Measurements from ENCODE around the gene CELA2B. TPM values are rescaled to one million over a fixed set of nuclear protein-coding genes. Genes with fewer than 3 reads are reported as not detected.
"Not testable (repeated sequence)": the region's sequence is repeated elsewhere in the genome, so short reads cannot be mapped to it uniquely, and the experiment has no call there.

Gene CELA2B
- total RNA-seq, 4 donors from 2014 or later = not detected

DNA sequence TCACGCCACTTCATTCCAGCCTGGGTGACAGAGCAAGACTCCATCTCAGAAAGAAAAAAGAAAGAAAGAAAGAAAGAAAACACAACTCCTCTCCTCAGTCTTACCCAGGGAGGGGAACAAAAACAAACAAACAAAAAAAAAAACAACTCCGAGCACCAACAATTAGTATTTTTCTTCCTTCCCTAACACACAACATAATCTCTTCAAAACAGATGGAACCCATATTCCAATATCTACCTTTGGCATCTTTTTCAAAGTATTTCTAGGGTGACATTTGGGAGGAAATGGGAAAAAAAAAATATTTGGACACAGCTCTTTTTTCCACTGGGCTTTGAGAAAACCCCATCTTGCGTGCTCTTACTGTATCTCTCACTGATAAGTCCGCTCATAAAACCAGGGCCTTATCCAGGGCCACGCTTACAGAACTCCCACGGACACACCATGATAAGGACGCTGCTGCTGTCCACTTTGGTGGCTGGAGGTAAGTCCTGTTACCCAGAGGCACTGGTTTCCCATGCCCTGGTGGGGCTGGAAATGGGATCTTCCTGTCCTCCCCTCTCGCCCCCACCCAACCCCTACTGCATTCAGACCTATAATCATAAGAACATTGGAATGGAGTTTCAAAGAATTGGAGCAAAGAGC is 19.5 kb upstream of the CELA2B start, which contains the start of gene CELA2A:
Gene CELA2A (plus strand): TSS at position 420 of the 642 bp plus-strand sequence. CDS start 22 bp downstream, at position 442.
- DNase-seq (no peak), ATAC-seq (no peak)
- TF ChIP-seq, protein P1, sequence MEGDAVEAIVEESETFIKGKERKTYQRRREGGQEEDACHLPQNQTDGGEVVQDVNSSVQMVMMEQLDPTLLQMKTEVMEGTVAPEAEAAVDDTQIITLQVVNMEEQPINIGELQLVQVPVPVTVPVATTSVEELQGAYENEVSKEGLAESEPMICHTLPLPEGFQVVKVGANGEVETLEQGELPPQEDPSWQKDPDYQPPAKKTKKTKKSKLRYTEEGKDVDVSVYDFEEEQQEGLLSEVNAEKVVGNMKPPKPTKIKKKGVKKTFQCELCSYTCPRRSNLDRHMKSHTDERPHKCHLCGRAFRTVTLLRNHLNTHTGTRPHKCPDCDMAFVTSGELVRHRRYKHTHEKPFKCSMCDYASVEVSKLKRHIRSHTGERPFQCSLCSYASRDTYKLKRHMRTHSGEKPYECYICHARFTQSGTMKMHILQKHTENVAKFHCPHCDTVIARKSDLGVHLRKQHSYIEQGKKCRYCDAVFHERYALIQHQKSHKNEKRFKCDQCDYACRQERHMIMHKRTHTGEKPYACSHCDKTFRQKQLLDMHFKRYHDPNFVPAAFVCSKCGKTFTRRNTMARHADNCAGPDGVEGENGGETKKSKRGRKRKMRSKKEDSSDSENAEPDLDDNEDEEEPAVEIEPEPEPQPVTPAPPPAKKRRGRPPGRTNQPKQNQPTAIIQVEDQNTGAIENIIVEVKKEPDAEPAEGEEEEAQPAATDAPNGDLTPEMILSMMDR (IDR thresholded peaks at IDR 0.05 in 4 of 5, conservative IDR thresholded peaks at IDR 0.05 in 1 of 5) = no peak
- no peak for TF ChIP-seq POLR2A (IDR thresholded peaks at IDR 0.05)
- H3K4me3 ChIP-seq = no peak within 1 kb of the TSS
- no peaks in the 10 kb centered on the region for H3K36me3 ChIP-seq
- in situ Hi-C loops (cut with MboI; ENCODE audit: low sequenced_read_pairs in 4 of 4) (no loop called here), intact Hi-C loops (cut with DNase I; ENCODE audit: low total_unique reads) (no loop called here)
- H3K9me3 ChIP-seq = no peaks in the 10 kb centered on the region
- H3K4me1 ChIP-seq = no peaks in the 10 kb centered on the region
- no peaks in the 10 kb centered on the region for H3K27me3 ChIP-seq
- H3K27ac ChIP-seq = no peak within 1 kb of the TSS

DNA sequence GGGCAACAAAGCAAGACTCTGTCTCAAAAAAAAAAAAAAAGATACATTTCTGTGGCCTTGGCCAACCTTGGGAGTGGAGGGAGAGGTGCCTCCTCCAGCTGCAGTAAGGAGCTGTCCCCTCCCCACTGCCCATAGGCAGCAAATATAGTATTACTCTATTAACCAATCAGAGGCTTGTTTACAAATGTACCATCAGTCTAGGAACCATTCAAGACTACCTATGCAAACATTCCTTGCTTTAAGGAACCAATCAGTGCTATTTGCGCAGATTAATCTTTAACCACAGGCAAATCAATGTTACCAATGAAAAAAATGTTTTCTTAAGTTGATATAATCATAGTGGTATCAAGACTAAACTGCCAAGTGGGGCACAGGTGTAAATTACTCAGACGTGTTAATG is 18.3 kb upstream of the CELA2B start:
- TF ChIP-seq POLR2A (IDR thresholded peaks at IDR 0.05) = no peak
- TF ChIP-seq, protein P1 (IDR thresholded peaks at IDR 0.05 in 4 of 5, conservative IDR thresholded peaks at IDR 0.05 in 1 of 5) = no peak
- in situ Hi-C loops (cut with MboI; ENCODE audit: low sequenced_read_pairs in 4 of 4) (no loop called here), intact Hi-C loops (cut with DNase I; ENCODE audit: low total_unique reads) (no loop called here)
- no peaks in the 10 kb centered on the region for H3K9me3 ChIP-seq
- H3K36me3 ChIP-seq = no peaks in the 10 kb centered on the region
- H3K4me3 ChIP-seq = no peak overlapping the region
- DNase-seq (no peak), ATAC-seq (no peak)
- H3K4me1 ChIP-seq = no peaks in the 10 kb centered on the region
- H3K27ac ChIP-seq = no peak overlapping the region
- no peaks in the 10 kb centered on the region for H3K27me3 ChIP-seq

DNA sequence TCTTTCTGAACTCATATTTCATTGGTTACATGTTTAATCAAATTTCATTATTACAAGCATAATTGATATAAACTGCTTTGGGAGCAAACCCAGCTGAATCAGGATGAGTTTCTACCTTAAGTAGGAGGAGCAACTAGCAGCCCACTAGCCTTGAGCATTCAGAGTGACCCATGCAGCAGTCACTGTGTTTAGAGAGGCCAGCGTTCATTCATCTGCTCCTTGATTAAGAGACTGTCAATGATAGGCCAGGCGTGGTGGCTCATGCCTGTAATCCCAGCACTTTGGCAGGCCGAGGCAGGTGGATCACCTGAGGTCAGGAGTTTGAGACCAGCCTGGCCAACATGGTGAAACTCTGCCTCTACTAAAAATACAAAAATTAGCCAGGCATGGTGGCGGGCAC is 17.5 kb upstream of the CELA2B start:
- H3K36me3 ChIP-seq; H3K4me3 ChIP-seq; H3K4me1 ChIP-seq; intact Hi-C loops (cut with DNase I; ENCODE audit: low total_unique reads); in situ Hi-C loops (cut with MboI; ENCODE audit: low sequenced_read_pairs in 4 of 4); H3K27ac ChIP-seq; H3K9me3 ChIP-seq; H3K27me3 ChIP-seq; ATAC-seq; DNase-seq: not testable (repeated sequence)

DNA sequence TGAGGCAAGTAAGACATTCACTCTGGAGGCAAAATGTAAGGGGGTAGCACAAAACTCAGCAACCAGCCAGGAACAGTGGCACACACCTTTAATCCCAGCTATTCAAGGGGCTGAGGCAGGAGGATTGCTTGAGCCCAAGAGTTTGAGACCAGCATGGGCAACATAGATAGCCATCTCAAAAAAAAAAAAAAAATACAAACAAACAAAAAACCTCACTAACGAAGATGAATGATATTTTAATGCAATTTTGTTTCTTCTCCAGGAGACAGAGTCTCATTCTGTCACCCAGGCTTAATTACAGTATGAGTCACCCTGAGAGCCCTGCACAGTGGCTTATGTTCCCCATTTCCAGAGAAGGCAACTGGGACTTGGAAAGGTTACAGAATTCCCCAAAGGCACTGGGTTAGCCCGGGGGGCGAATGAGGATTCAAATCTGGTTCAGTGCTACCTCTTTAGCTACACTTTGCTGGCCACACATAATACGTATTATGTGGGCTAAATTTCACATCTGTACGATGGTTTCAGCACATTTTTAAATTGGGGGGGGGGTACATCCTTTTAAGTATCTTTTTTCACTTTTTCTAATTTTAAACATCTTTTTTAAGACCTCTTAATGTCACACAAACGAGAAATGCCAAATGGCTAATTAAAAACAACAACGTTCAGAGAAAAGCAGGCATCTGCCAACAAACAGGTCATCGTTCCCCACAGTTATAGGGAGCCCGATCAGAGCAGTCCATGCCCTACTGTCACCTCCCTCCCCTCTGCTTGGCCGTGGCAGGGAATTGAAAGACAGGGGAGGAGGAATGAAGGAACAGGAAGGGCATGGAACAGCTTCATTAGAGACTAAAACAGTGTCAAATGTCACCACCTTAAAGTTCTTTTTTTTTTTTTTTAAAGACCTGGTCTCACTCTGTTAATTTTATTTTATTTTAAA is 15.9 kb upstream of the CELA2B start:
- no peak overlapping the region for H3K4me3 ChIP-seq
- ATAC-seq = no peak
- no peaks in the 10 kb centered on the region for H3K9me3 ChIP-seq
- in situ Hi-C loops (cut with MboI; ENCODE audit: low sequenced_read_pairs in 4 of 4) (no loop called here), intact Hi-C loops (cut with DNase I; ENCODE audit: low total_unique reads) (no loop called here)
- no peaks in the 10 kb centered on the region for H3K36me3 ChIP-seq
- DNase-seq = no peak
- H3K27ac ChIP-seq = no peak overlapping the region
- TF ChIP-seq, protein P1 (IDR thresholded peaks at IDR 0.05 in 4 of 5, conservative IDR thresholded peaks at IDR 0.05 in 1 of 5) = no peak
- TF ChIP-seq POLR2A (IDR thresholded peaks at IDR 0.05) = no peak
- H3K4me1 ChIP-seq = no peaks in the 10 kb centered on the region
- H3K27me3 ChIP-seq = no peaks in the 10 kb centered on the region

DNA sequence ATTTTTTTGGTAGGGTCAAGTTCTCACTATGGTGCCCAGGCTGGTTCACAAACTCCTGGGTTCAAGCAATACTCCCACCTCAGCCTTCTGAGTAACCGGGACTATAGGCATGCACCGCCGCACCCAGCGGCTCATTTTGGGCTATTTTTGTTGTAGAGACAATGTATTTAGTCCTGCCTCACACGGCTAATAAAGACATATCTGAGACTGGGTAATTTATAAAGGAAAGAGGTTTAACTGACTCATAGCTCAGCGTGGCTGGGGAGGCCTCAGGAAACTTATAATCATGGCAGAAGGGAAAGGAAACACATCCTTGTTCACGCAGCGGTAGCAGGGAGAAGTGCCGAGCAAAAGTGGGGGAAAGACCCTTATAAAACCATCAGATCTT is 15.2 kb upstream of the CELA2B start:
- ATAC-seq = no peak
- H3K36me3 ChIP-seq = no peaks in the 10 kb centered on the region
- no peak overlapping the region for H3K27ac ChIP-seq
- no peak overlapping the region for H3K4me3 ChIP-seq
- intact Hi-C loops (cut with DNase I; ENCODE audit: low total_unique reads) (no loop called here), in situ Hi-C loops (cut with MboI; ENCODE audit: low sequenced_read_pairs in 4 of 4) (no loop called here)
- no peak for DNase-seq
- no peaks in the 10 kb centered on the region for H3K9me3 ChIP-seq
- no peaks in the 10 kb centered on the region for H3K4me1 ChIP-seq
- TF ChIP-seq POLR2A (IDR thresholded peaks at IDR 0.05) = no peak
- TF ChIP-seq, protein P1 (IDR thresholded peaks at IDR 0.05 in 4 of 5, conservative IDR thresholded peaks at IDR 0.05 in 1 of 5) = no peak
- no peaks in the 10 kb centered on the region for H3K27me3 ChIP-seq

DNA sequence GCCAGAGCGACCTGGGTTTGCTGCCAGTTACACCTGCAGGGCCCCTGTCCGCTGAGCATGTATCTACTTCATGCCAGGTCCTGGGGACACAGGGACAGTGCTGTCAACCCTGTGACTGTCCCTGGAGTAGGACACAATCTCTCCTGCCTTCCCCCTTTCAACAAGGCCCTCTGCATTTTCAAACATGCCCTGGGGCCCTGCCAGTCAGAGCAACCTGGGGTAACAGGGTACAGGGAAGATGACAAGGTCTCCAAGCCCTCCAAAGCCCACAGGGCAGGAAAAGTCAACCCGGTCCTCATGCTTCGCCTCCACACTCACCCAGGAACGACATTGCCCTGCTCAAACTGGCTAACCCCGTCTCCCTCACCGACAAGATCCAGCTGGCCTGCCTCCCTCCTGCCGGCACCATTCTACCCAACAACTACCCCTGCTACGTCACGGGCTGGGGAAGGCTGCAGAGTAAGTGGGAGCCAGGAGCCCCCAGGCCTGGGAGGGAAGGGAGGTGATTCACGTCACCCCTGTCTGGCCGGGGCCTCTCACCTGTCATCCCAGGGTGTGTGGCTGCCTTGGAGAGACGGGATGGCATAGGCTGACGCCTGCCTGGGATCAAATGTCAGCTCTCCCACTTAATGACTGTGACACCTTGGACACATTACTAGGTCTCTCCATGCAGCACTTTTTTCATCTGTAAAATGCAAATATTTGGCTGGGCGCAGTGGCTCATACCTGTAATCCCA is 12.7 kb upstream of the CELA2B start:
- H3K4me3 ChIP-seq; DNase-seq; H3K9me3 ChIP-seq; H3K36me3 ChIP-seq; in situ Hi-C loops (cut with MboI; ENCODE audit: low sequenced_read_pairs in 4 of 4); H3K27ac ChIP-seq; H3K27me3 ChIP-seq; intact Hi-C loops (cut with DNase I; ENCODE audit: low total_unique reads); ATAC-seq; H3K4me1 ChIP-seq: not testable (repeated sequence)

DNA sequence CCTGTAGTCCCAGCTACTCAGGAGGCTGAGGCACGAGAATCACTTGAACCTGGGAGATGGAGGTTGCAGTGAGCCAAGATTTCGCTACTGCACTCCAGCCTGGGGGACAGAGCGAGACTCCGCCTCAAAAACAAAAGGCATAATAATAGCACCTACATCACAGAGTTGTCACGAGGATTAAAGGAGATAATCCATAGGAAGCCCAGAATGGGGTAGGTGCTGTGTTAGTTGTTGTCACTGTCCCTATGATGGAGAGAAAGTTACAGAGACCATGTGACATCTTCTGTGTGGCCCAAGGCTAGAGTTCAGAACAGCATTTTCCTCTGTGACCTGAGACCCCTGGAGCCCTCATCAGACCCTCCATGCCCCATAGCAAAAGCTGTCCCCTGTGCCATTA is 12.0 kb upstream of the CELA2B start:
- DNase-seq; H3K4me3 ChIP-seq; H3K27me3 ChIP-seq; H3K36me3 ChIP-seq; H3K9me3 ChIP-seq; H3K4me1 ChIP-seq; ATAC-seq; H3K27ac ChIP-seq; intact Hi-C loops (cut with DNase I; ENCODE audit: low total_unique reads); in situ Hi-C loops (cut with MboI; ENCODE audit: low sequenced_read_pairs in 4 of 4): not testable (repeated sequence)

Data from gastrocnemius medialis (tissue), 4 donors.